Mucosa of descending colon (tissue), 3 donors: ENCODE measurements around the gene LAIR1. TPM values are rescaled to one million over a fixed set of nuclear protein-coding genes. Genes with fewer than 3 reads are reported as not detected.

Experiments used
- ATAC-seq: fragments of 200-7000 bp; cut with Tn5 transposase; one replicate; pipeline ENCODE4 v1.9.1; 2020; ENCODE audit warnings: mild to moderate bottlenecking, moderate library complexity
- DNase-seq, 3 donors: peaks; one replicate each; pipeline ENCODE4 v3.0.0-alpha.2; 2020
- H3K36me3 ChIP-seq: fragments of 200-600 bp; one replicate; pipeline ENCODE4 v1.8.0; 2021; ENCODE audit warnings: low read depth, mild to moderate bottlenecking
- H3K4me1 ChIP-seq: fragments of 200-600 bp; one replicate; pipeline ENCODE4 v1.8.0; 2021; ENCODE audit warnings: low read depth, mild to moderate bottlenecking
- H3K4me3 ChIP-seq: fragments of 200-600 bp; one replicate; pipeline ENCODE4 v1.8.0; 2021; ENCODE audit warnings: mild to moderate bottlenecking
- H3K9me3 ChIP-seq: fragments of 200-600 bp; one replicate; pipeline ENCODE4 v1.8.0; 2021; ENCODE audit warnings: mild to moderate bottlenecking
- CTCF ChIP-seq: fragments of 200-600 bp; IDR thresholded peaks from one replicate; pipeline ENCODE4 v1.8.0; 2022; ENCODE audit warnings: antibody characterized with exemption, mild to moderate bottlenecking
- intact Hi-C, 2 donors: fragments of 100-400 bp; cut with DNase I in 1 of 2; cut with micrococcal nuclease in 1 of 2; formaldehyde crosslinking; loops; one replicate each; pipeline versions ENCODE4 v1.11.0 to v1.11.1; 2022; cut with DNase I, micrococcal nuclease
- total RNA-seq, 3 donors: library from RNA; stranded (reverse); fragmentation: NEBNext Ultra II Directional in 2 of 3; extraction: Animal tissue kit (Norgen Biotek cat#: 25700) in 2 of 3; gene quantifications; one replicate each; pipeline versions ENCODE4 v1.2.1 to v1.2.4, GENCODE V29; 2021 to 2023
- donor health status: DM: no; HTN: no; CAD: no; lungs with moderate emphysema.
- donor health status: DM: no; HTN: no; CAD: no.
- donor health status: DM: no; HTN: yes; CAD: no.

Gene LAIR1
- total RNA-seq, 3 donors from 2014 or later, result 5.4 to 26.7 (median 17.1) TPM

- no peaks in the 10 kb centered on the region for H3K9me3 ChIP-seq
- ATAC-seq (no peak), DNase-seq (no peak)
- no peak for TF ChIP-seq CTCF
- no peaks in the 10 kb centered on the region for H3K4me1 ChIP-seq
- H3K36me3 ChIP-seq, result no peaks in the 10 kb centered on the region
- H3K4me3 ChIP-seq, result no peak overlapping the region
- intact Hi-C loops, result loop anchor here in 1 of 2 donors (10.0 kb wide), 1 partner anchor 59 kb away; the partner anchor contains the start of gene LILRA4
Observed at GRCh38 chr19:54393381-54393780, 28.6 kb upstream of the LAIR1 start.

DNA sequence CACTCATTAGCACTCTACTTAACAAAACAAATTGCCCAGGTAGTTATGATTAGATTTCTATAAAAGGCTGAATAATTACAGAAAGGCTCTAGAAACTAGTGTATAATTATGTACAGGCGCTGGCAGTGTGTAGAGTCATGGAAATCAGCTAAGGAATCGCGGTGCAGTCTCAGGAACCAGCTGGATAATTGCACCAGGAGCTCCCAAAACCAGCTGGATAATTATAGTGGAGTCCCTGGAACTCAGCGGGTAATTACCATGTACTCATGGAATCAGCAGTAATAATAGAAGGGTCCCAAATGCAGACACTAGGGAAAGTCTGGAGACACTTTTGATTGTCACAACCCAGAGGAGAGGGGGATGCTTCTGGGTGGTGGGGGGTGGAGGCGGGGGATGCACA is 27.4 kb upstream of the LAIR1 start:
- TF ChIP-seq CTCF, result no peak
- intact Hi-C loops, result loop anchor here in 1 of 2 donors (10.0 kb wide), 1 partner anchor 57 kb away; the partner anchor contains the start of gene LILRA4
- DNase-seq (no peak), ATAC-seq (no peak)
- no peak overlapping the region for H3K4me3 ChIP-seq
- H3K36me3 ChIP-seq, result no peaks in the 10 kb centered on the region
- no peaks in the 10 kb centered on the region for H3K9me3 ChIP-seq
- no peaks in the 10 kb centered on the region for H3K4me1 ChIP-seq

GRCh38 chr19:54391589-54392061 is 26.9 kb upstream of the LAIR1 start:
- DNase-seq, result no peak
- no peaks in the 10 kb centered on the region for H3K4me1 ChIP-seq
- ATAC-seq, result peak; percentile 40
- no peaks in the 10 kb centered on the region for H3K36me3 ChIP-seq
- intact Hi-C loops, result loop anchor here in 1 of 2 donors (10.0 kb wide), 1 partner anchor 57 kb away; the partner anchor contains the start of gene LILRA4
- no peaks in the 10 kb centered on the region for H3K9me3 ChIP-seq
- H3K4me3 ChIP-seq, result no peak overlapping the region
- no peak for TF ChIP-seq CTCF

DNA sequence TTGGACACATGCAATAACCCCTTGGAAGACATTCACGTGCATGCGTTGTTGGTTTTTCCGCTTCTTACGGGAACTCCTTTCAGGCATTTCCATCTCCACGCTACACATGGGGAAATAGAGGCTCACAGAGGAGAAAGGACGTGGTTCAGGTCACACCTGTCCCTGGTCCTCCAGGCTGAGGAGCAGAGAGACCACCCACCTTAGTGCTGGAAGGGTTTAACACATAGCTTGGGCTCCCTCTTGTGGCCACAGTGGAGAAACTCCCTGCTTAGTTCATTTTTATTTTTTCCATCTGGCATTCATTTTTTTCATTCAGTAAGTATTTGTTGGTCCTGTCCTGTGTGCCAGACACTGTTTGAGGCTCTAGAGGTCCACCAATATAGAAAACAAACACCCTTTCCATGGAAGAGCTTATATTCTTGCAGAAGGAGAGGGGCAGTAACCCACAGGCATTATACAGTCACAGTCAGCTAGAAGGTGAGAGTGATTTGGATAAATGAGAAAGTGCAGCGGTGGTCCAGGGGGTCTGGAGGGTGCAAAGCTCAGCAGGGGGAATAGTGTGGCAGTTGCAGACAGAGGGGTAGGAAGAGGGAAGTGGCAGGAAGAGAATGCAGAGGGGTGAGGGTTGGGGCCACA is 26.3 kb upstream of the LAIR1 start:
- Histone ChIP-seq H3K36me3 (no peaks in the 10 kb centered on the region), H3K4me3 (no peak overlapping the region), H3K9me3 (no peaks in the 10 kb centered on the region), H3K4me1 (no peaks in the 10 kb centered on the region)
- DNase-seq, result peak in 1 of 3 donors; percentile 46
- intact Hi-C loops, result loop anchor here in 1 of 2 donors (10.0 kb wide), 1 partner anchor 56 kb away; the partner anchor contains the start of gene LILRA4
- ATAC-seq, result peak; percentile 48
- TF ChIP-seq CTCF, result peak; percentile 61

DNA sequence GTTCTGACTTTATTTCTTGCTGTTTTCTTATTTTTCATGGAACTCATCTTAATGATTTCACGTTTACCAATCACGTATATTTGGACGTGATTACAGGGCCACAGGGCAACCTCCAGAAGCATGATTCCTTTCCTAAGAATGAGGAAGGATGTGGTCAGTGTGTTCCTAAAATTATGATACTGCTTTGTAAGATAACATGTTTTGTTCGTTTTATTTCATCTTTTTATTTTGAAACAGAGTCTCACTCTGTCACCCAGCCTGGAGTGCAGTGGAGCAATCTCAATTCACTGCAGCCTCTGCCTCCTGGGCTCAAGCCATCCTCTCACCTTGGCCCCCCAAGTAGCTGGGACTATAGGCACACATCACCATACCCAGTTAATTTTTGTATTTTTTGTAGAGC is 24.8 kb upstream of the LAIR1 start:
- Histone ChIP-seq H3K9me3 (no peaks in the 10 kb centered on the region), H3K4me1 (no peaks in the 10 kb centered on the region), H3K4me3 (no peak overlapping the region), H3K36me3 (no peaks in the 10 kb centered on the region)
- intact Hi-C loops, result no loop called here
- no peak for DNase-seq
- no peak for ATAC-seq
- TF ChIP-seq CTCF, result no peak
